CD4-positive, alpha-beta T cell treated with Interleukin-4 for 1 hour (primary cell): ENCODE results near the gene PACRG.
"Not testable (repeated sequence)": the region's sequence is repeated elsewhere in the genome, so short reads cannot be mapped to it uniquely, and the experiment has no call there.

ENCODE experiments used
- DNase-seq, 2 donors: peaks; one replicate each; pipeline ENCODE4 v3.0.0-alpha.2; 2020 to 2022

The PACRG gene

DNA sequence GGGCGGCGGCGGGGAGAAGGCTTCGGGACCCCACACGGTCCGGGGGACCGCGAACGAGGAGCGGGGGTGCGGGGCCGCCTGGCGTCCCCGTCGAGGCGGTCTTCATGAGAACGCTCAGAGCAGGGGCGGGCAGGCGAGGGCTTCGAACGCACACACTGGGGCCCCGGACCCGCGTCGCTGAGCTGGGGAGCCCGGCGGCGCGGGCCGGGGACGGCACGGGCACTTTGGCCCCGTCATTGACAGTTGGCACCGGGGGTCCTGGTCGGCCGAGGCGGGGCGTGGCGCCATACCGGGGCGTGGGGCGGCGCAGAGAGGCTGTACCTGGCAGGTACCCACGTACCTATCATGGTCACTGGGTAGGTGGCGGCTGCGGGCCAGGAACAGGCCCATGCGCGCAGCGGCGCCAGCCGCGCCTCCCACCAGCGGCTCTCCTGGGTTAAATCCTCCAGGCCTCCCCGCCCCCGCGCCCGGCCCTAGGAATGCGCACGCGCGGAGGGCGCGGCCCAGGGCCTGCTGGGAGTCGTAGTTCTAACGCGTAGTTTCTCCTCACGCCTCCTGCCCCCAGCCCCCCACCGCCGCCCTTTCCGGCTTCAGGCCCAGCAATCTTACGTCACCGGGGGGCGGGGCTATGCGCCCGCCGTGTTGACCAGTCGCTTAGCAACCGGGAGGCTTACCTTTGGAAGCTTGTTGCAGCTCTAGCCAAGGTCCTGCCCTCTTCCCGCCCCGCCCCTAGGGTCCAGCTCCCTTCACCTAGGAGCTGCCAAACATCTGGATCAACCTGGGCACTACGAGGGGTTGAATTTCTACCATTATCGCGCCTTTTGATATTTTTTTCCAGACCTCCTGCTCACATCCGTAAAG lies at the start of gene PACRG, which contains the start of gene PRKN:
PACRG (plus strand) TSS at position 653 of the 861 bp plus-strand sequence.
PRKN (minus strand) TSS at position 445 of the 861 bp plus-strand sequence.
- DNase-seq, result peak; percentile 98 to 99

DNA sequence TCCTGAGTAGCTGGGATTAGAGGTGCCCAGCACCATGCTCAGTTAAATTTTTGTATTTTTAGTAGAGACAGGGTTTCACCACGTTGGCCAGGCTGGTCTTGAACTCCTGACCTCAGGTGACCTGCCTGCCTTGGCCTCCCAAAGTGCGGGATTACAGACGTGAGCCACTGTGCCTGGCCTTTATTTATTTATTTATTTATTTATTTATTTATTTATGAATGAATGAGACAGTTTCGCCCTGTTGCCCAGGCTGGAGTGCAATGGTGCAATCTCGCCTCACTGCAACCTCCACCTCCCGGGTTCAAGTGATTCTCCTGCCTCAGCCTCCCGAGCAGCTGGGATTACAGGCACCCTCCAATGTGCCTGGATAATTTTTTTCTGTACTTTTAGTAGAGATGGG lies 48.9 kb upstream of the PACRG start:
- not testable (repeated sequence) for DNase-seq

DNA sequence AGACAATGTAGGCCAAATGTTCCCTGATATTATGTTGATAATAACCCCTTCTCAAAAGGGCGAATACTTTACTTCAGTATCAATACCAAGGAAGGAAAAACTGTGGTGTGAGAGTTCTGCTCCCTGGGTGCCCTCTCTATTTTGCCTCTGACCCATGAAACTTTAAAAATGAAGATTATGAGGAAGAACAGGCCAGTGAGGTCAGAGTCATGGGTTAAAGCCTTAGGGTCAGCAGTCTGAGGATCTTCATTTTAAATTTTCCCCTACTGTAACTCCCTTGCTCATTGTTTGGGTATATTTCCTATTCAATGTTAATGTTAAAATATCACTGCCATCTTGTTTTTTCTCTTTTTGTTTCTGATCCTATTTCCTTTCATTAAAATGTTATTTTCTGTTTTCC lies 48.1 kb upstream of the PACRG start:
- no peak for DNase-seq

DNA sequence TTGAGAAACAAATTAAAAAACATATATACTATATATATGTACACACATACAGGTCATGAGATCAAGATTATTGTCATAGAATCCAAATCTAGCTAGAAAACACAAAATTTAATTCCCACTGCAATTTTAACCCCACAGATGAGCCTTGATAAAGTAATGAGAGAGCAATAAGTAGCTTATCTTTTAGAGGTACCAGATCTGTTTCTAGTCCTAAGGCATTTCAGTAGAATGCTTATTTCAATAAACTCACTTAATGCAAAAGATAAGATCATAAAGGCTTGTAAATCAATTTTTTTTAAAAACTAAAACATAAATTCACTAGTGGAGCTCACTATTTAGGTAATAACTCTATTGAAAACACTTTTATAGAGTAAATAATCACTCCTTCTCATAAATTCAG lies 47.4 kb upstream of the PACRG start:
- DNase-seq, result no peak

DNA sequence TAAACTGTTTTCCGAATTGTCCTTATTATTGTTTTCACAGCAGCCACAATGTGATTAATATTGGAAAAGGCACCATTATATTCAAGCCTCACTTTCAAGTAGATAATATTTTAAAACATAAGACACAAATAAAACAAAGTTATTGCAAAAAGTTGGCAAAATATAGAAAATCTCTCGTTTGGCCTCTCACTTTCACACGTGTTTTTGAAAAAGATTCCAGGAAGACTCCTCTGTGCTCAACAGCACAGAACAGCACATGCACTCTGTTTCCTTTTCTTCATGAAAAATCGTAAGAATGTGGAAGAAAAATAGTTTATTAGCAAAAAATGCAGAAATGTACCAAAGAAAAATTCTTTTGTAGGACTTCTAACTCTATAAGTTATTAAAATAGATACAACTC lies 46.9 kb upstream of the PACRG start:
- no peak for DNase-seq

DNA sequence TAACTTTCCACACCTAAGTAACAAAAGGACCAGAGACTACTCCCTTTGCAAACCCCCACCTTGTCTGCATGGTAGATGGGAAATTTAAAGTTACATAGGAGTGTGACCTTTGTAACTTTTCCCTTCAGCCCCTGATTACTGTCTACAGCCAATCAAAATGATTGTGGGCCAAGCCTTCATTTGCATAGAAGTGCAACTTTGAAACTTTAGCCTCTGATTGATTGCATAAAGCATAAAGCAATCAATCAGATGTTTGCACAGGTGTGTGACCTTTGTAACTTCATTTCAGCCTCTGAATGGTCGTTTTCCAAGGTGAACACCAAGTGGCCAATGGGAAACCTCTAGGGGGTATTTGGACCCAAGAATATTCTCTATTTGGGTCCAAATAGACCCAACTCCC lies 46.3 kb upstream of the PACRG start:
- no peak for DNase-seq

DNA sequence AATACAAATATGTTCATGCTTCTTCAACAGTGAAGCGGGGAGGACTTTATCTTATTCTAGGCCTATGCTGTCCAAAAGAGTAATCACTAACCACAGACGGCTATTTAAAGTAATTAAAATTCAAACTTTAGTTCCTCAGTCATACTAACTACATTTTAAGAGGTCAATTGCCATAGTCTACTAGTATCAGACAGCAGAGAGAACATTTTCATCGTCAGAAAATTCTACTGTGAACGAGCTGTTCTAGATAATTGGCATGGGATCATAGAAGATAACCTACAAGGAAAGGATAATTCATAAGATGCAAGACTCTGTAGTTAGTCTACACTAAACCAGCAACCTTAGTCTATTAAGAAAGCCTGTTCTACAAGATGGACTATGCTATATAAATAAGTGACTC lies 44.6 kb upstream of the PACRG start:
- no peak for DNase-seq

DNA sequence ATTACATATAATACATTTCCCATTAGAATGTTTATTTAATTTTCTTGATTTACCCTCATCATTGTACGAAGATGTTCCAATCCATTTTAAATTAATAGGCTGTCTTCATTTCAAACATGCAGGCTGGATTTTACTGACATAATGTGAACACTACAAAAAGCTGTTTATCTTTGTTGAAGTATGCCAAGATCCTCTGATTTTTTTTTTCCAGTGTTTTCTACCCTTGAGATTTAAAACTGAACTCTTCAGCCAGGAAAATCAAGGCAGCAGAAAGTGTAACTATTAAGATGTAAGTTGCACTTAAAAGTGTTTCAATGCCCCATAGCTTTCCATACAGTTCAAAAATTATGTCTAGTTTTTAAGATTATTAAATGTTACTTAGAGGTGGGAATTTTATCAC lies 43.7 kb upstream of the PACRG start:
- DNase-seq, result no peak

DNA sequence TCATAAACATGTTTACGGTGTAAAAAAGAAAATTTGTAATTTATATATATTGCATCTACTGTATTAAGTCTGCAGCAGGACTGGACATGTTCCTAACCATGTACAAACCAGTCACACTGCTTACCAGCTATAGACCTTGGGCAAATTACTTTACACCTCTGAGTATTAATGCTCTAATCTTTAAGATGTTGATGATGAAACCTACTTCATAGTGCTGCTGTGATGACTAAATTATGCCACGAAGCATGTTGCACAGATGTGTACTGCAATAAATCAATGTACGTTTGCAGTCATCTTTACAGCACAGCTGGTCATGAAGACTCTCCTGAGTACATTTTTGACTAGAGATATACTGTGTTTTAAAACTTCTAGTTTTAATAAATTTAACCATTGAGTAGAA lies 42.8 kb upstream of the PACRG start:
- no peak for DNase-seq

DNA sequence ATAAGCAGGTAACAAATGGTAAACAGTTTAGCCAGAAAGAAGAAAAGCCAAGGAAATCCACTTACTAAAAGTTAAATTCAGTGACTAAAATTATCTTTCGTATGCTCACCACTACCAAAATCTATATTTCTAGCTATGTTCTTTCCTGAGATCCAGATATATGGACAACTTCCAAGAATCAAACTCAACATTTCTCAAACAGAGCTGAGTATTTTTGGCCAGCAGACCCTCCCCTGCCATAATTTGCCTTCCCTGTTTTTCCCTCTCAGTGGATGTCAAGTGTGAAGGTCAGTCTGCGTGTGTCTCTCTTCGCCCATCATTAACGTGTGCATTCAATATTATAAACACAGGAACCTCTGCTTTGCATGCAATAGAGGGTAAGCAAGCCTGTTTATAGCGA lies 42.2 kb upstream of the PACRG start:
- DNase-seq, result no peak

DNA sequence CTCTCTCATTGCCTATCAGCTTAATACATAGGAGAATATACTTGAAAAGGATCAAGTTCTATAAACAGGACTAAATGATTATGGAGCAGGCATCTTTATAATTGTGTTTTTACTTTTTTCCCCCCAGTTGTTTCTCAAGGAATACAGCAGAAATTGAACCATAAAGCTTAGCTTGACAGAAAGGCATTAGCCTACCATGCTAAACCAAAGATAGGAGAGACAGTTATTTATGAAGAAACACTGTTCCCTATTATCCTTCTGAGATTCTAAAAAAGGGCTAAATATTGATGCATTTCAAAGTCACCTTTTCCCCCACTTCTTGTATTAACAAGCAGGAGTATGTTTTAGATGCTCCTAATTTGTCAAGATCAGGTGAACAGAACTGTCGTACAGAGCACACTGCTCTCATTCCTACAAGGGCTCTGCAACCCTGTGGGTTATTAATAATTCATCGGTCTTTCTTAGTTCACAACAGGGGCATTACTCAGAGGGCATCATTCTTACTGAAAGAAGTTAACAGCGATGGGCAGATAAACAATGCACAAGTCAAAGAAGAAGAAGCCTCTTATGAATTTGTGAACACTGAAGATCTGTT lies 38.9 kb upstream of the PACRG start:
- DNase-seq, result no peak

DNA sequence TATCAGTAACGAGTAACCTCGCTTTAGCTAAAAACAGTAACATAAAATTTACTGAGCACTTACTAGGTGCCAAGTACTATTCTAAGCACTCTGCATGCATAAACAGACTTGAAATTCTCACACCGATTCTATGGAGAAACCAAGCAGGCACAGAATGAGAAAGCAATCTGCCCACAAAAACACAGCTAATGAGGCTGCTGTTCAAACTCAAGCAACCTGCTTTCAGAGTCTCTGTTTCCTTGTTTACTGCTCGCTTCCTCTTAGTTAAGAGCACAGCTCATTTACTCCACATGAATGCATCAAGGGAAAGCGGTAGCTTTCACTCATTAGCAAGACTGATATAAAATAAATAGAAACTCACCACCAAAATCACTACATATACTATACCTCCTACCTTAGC lies 37.6 kb upstream of the PACRG start:
- DNase-seq, result no peak

DNA sequence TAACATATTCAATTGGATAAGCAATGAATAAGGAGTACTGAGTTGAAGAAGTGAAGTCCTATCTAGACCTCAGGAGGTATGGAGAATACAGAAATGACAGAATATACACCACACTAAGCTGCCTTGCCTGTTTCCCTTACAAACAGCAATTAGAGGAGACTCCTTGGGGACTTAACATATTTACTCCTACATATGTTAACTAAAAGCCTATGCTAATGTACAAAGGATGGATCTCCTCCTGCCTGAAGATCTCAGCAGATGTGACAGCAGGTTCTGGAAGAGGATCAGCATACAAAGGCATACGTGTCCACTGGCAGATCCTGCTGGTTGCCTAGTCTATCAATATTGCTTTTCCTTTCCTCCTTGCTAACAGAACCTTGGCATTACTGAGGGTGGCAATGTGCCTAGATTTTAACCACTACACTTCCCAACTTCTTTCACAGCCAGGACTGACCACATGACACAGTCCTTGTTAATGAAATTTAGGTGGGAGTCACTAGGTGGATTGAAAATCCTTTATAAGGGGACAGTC lies 29.8 kb upstream of the PACRG start:
- DNase-seq, result no peak

DNA sequence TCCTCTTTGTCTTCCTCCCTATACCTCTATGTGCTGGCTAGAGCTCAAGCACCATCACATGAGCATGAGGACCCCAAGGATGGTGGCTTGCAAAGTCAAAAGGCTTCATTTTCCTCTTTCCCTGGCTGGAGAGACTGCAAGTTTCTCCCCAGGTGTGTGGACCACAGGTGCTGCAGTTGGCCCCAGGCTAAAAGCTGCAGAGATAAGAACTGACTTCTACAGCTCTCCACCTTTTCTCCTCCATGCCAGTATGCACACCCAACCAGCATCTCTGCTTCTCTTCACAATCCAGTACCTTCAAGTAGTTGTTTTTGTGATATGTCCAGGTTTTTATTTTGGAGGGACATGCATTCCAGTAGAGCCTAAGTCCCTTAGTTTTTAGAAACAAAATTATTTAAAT lies 29.3 kb upstream of the PACRG start:
- DNase-seq, result no peak

DNA sequence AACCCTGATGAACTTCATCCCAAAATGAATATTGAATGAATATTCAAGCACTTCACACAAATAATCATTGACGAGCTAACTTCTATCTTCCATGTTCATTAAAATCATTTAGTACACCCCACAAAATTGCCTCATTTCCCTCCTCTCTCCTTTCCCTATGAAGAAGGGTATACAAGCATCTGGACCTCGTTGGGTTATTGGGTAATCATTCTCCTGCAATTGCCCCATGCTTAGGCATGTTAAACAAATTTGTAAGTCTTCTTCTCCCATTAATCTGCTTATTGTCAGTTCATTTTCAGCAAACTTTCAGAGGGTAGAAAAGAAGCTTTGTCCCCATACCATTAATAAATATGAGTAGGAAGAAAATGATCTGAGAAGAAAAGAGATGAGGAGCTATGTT lies 27.8 kb upstream of the PACRG start:
- no peak for DNase-seq

DNA sequence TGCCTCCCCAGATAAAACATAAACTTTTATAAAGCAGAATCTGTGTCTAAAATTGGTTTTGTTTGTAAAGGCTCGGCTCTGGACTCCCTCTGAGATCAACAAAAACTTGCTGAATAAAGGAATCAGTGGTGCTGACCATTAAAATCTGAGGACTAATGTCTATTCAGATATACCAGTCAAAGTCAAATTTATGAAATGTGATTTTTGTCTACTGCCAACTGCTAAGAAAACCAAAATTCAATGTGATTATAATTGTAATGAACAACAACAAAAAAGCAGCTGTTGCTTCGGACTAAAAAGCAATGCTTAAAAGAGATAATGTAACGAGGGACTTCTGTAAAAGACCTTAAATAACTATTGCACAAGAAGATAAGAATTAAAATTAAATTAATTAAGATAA lies 26.8 kb upstream of the PACRG start:
- DNase-seq, result no peak

DNA sequence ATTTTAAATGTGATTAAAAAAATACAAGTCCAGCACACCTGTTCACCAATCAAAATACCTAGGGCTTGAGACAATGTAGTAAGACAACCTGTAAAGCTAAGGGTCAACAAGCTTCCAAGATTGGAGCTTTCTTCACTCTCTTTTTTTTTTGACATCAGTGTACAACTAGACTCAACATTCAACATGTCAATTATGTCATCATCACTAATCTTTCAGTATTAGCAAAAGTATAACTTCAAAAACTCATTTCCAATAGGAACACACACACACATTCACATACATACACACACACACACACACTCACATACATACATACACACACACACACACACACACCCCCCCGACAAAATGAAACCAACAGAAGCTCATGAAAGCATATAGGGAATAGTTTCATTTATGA lies 26.2 kb upstream of the PACRG start:
- no peak for DNase-seq

DNA sequence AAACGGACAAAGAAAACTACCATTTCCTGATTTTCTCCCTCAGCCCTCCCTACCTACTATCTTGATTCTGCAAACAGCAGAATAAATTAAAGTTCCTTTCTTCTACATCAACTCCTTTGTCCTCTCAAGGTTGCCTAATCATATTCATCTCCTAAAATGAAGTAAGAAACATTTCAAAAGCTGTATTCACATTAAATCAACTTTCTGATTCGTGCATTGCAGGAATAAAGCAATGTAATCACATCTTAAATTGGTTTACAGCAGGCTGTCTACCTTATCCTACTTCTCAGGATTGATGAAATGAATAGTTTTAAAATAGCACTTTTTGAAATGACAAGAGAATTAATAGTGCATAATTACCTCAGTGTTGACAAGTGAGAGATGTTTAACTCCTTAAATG lies 25.3 kb upstream of the PACRG start:
- no peak for DNase-seq

DNA sequence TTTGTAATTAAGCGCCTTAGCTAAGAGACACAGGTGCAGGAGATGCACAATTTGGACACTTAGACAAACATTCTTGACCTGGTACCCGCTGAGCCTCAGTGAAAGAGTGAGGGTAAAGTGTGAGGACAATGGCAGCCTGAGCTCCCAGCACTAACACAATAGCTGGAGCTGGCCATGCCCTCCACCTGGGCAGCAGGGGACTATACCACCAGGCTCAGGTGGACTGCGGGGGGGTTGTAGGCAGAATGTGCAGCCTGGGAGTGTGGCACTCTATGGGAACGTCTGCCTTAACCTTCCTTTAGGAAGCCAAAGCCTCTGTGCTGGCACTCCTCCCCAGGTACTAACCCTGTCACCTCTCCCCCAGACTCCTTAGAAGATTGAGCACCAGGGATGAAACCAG lies 23.8 kb upstream of the PACRG start:
- no peak for DNase-seq

DNA sequence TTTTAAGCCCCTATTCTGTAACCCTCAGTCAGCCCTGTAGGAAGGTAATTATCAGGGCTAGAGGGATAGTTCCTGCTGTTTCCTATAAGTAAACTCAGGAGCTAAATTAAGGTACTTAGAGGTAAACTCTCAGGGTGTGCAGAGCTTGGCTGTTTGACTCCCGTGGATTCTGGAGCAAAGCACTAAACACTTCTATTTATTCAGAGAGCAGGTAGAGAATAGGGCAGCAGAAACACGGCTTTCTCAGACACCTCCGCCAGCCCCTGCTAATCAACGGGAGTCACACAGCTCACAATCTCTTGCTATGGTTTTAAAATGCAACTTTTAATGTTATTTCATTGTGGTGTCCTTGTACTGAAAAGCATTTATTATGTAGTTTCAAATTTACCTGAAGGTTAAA lies 22.0 kb upstream of the PACRG start:
- DNase-seq, result no peak

DNA sequence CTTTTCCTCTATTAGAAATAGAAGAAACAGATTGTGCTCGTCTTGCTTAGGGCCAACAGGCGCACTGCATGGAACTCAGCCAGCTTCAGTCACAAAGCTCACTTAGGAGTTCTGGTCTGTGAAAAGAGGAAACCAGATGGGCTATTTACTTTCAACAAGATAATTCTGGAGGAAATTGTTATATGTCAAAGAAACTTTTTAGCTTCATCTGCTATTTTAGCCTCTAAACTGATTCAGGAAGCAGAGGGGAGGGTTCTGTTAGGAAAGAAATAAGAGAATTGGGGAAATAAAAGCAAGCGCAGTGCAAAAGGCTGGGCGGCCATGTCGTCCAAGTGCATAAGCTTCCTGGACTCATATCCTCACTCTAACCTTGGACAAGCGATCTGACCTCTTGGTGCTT lies 21.5 kb upstream of the PACRG start:
- DNase-seq, result no peak

DNA sequence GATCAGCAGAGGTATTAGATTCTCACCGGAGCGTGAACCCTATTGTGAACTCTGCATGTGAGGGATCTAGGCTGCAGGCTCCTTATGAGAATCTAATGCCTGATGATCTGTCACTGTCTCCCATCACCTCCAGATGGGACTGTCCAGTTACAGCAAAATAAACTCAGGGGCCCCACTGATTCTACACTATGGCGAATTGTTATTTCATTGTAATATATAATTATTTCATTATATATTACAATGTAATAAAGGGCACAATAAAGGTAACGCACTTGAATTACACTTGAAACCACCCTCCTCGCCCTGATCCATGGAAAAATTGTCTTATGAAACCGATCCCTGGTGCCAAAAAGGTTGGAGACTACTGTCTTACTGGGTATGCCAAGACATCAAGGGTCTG lies 18.8 kb upstream of the PACRG start:
- no peak for DNase-seq

DNA sequence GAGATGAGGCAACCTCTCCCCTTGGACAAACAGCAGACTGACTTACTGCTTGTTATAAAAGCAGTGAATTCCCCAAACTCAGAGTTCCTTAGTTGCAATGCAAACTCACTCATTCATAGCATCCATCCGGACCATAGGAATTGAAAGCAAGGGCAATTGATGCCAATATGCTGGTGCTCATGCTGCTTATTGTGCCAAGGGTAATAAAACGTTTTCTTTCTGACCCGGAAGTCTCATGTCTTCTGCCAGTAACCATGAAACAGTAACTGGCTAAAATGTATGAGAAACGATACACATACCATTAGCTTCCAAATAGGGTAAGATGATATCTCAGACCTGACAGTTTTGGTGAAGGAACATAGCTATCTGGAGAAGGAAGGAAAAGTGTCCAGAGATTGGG lies 18.3 kb upstream of the PACRG start:
- DNase-seq, result no peak

DNA sequence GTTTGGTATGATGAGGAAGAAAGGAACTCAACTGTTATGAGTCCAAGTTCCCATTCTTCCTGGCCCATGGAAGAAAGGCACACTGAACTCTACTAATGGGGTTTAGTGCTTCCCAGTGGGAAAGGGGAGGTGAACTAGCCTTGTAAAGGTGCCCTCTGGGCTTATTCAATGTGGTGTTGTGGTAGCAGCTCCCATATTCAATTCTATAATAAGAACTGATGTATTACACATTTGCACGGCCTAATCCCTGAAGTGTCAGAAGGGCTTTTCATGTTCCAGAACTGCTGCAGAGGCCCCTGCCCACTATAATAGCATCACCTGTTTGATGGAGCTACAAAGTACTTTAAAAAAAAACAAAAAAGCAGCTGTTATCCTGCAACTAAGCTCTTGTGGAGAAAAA lies 17.4 kb upstream of the PACRG start:
- DNase-seq, result no peak

DNA sequence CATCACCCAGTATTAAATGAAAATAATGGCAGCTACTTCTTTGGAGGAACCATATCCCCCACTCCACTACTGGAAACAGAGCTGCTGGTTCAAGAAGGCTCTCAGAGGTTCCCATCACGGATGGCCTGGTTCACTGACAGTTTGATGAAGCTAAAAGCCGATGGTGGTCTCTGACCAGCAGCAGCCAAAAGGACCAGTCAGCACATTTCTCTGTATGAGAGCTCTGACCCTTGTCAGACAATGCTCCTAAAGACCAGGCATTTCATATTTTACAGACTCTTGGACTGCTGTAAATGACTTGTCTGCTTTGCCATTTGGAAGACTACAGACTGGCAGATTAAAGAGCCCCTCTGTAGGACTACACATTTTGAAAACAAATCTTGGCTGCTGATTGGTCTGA lies 16.8 kb upstream of the PACRG start:
- no peak for DNase-seq
